MCF 10A (cell line): ENCODE results near the gene TIAM1. TPM values are rescaled to one million over a fixed set of nuclear protein-coding genes. Genes with fewer than 3 reads are reported as not detected.
A peak's percentile ranks its signal among the peaks of the same experiment; 100 is the strongest.

Source experiments
- BruUV-seq: library from RNA; stranded (reverse); fragments of 400-500 nt; replicated peaks from 2 replicates; lab custom pipeline; 2021; lab: Mats Ljungman, UMichigan
- CTCF ChIA-PET: fragments of 300-600 bp; sonication (Branson Sonifier 250); formaldehyde crosslinking; extraction: SDS; loops from one replicate; lab custom pipeline; 2021; ENCODE audit warnings: antibody characterized with exemption, inconsistent platforms; lab: Yijun Ruan, JAX
- POLR2A ChIA-PET: fragments of 300-600, 350-650 bp; sonication (Branson Sonifier 250); formaldehyde crosslinking; extraction: SDS; loops from one replicate; lab custom pipeline; 2020; ENCODE audit warnings: antibody characterized with exemption, inconsistent platforms; lab: Yijun Ruan, JAX
- DNase-seq: peaks from one replicate; pipeline ENCODE4 v3.0.0-alpha.2; 2018; ENCODE audit not compliant: unreplicated experiment
- H3K27ac Mint-ChIP-seq: one replicate; pipeline ENCODE4 v1.8.0; 2022; ENCODE audit warnings: mild to moderate bottlenecking, low read depth, mixed read lengths; ENCODE audit not compliant: unreplicated experiment
- H3K27me3 Mint-ChIP-seq: one replicate; pipeline ENCODE4 v1.8.0; 2022; ENCODE audit warnings: mixed read lengths; ENCODE audit not compliant: insufficient read depth, unreplicated experiment
- H3K36me3 Mint-ChIP-seq: one replicate; pipeline ENCODE4 v1.8.0; 2022; ENCODE audit warnings: mild to moderate bottlenecking, moderate library complexity, mixed read lengths; ENCODE audit not compliant: insufficient read depth, unreplicated experiment
- H3K4me1 Mint-ChIP-seq: one replicate; pipeline ENCODE4 v1.8.0; 2022; ENCODE audit warnings: mixed read lengths; ENCODE audit not compliant: insufficient read depth, unreplicated experiment
- H3K4me3 Mint-ChIP-seq: one replicate; pipeline ENCODE4 v1.8.0; 2022; ENCODE audit warnings: mild to moderate bottlenecking, moderate library complexity, mixed read lengths; ENCODE audit not compliant: unreplicated experiment
- H3K9me3 Mint-ChIP-seq: one replicate; pipeline ENCODE4 v1.8.0; 2022; ENCODE audit warnings: mixed read lengths; ENCODE audit not compliant: unreplicated experiment
- CTCF ChIP-seq: fragments of 200-600 bp; IDR thresholded peaks from one replicate; pipeline ENCODE4 v1.8.0; 2022; ENCODE audit warnings: antibody characterized with exemption, mild to moderate bottlenecking; ENCODE audit not compliant: unreplicated experiment
- intact Hi-C: fragments of 100-400 bp; cut with micrococcal nuclease; formaldehyde crosslinking; loops from 2 replicates; pipeline ENCODE4 v1.14.1; 2022
- total RNA-seq: library from RNA; stranded (reverse); gene quantifications from 2 replicates; pipeline ENCODE4 v1.2.3, GENCODE V29; 2022

Gene TIAM1
- total RNA-seq, 1 experiment from 2014 or later = 9.8 TPM

- Mint-ChIP-seq H3K27me3 (no peaks in the 10 kb centered on the region), H3K9me3 (no peaks in the 10 kb centered on the region), H3K4me3 (no peak overlapping the region), H3K4me1 (no peaks in the 10 kb centered on the region), H3K27ac (no peak overlapping the region), H3K36me3 (no peaks in the 10 kb centered on the region)
- intact Hi-C loops = no loop called here
- TF ChIP-seq CTCF = no peak
- DNase-seq = no peak
- ChIA-PET CTCF (interaction anchor here (0.6 kb wide), 1 partner anchor 646 kb away, joined by 4 read pairs; no protein-coding TSS in a partner anchor), POLR2A (no interaction called here)
- BruUV-seq = no TSS peak
Observed at GRCh38 chr21:31145274-31145673, 198.8 kb downstream of the TIAM1 start.

DNA sequence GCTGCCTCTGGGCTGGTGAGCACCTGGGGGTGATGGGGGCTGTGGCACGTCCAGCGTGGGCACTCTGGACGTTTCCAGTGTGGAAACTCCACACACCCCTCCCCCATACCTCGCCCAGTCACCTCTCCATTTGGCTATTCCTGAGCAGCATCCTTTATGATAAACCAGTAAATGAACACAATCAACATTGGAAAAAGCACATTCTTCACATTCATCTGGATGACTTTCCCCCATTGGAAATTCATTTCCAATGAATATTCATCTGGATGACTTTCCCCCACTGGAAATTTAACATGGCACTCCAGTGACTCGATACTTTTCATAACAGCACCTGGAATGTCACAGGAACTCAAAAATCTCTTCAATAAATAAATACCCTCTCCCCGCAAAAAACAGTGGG is 201.0 kb downstream of the TIAM1 start:
- Mint-ChIP-seq H3K27me3 (no peaks in the 10 kb centered on the region), H3K9me3 (no peaks in the 10 kb centered on the region), H3K27ac (no peak overlapping the region), H3K4me1 (no peaks in the 10 kb centered on the region), H3K4me3 (no peak overlapping the region), H3K36me3 (no peaks in the 10 kb centered on the region)
- BruUV-seq = no TSS peak
- intact Hi-C loops = no loop called here
- ChIA-PET POLR2A (no interaction called here), CTCF (interaction anchor here (0.6 to 0.7 kb wide), 2 partner anchors 26 to 308 kb away, joined by 3 to 5 read pairs; no protein-coding TSS in a partner anchor)
- no peak for DNase-seq
- no peak for TF ChIP-seq CTCF

- H3K4me3 Mint-ChIP-seq = no peak overlapping the region
- H3K36me3 Mint-ChIP-seq = no peaks in the 10 kb centered on the region
- intact Hi-C loops = no loop called here
- no peaks in the 10 kb centered on the region for H3K9me3 Mint-ChIP-seq
- peak; percentile 2 for DNase-seq
- no TSS peak for BruUV-seq
- H3K4me1 Mint-ChIP-seq = no peaks in the 10 kb centered on the region
- CTCF ChIA-PET = no interaction called here
- no peak overlapping the region for H3K27ac Mint-ChIP-seq
- no peak for TF ChIP-seq CTCF
- no peaks in the 10 kb centered on the region for H3K27me3 Mint-ChIP-seq
- POLR2A ChIA-PET = no interaction called here
Observed at GRCh38 chr21:31142600-31142999, 201.5 kb downstream of the TIAM1 start.

DNA sequence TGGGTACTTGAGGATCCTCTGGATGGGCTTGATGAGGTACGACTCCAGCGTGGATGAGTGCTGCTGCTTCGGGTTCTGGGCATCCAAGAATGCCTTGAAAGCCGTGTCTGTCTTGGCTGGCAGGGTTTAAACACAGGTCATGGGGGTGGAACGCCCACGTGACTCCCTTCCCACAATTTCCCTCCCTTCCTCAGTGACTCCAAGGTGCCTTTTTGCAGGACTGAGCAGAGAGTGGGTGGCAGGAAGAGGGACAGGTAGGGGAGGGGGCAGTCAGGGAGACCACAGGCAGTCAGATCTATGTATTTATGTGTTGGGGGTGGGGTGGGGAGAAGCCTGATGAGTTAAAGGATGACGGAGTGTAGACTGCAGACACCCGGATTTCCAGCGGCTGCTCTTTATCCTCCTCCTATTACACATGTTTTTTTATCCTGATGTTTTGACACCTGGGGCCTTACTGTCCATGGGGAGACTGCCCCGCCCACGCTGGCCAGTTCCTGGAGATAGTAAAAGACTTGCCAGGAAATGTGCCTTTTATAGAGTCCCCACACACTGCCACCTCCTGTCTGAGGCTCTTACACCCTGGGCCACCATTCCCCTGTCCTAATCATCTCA is 202.6 kb downstream of the TIAM1 start:
- BruUV-seq = no TSS peak
- no peak overlapping the region for H3K4me3 Mint-ChIP-seq
- H3K27me3 Mint-ChIP-seq = no peaks in the 10 kb centered on the region
- no peak for DNase-seq
- H3K36me3 Mint-ChIP-seq = no peaks in the 10 kb centered on the region
- ChIA-PET POLR2A (no interaction called here), CTCF (no interaction called here)
- no peaks in the 10 kb centered on the region for H3K4me1 Mint-ChIP-seq
- H3K27ac Mint-ChIP-seq = no peak overlapping the region
- no peaks in the 10 kb centered on the region for H3K9me3 Mint-ChIP-seq
- no peak for TF ChIP-seq CTCF
- intact Hi-C loops = no loop called here
